Measurements from ENCODE around the gene ZC3H7A. TPM values are rescaled to one million over a fixed set of nuclear protein-coding genes. Genes with fewer than 3 reads are reported as not detected.

The ZC3H7A gene
- total RNA-seq, 6 experiments from 2014 or later = 56.5 to 73.0 (median 63.5) TPM

DNA sequence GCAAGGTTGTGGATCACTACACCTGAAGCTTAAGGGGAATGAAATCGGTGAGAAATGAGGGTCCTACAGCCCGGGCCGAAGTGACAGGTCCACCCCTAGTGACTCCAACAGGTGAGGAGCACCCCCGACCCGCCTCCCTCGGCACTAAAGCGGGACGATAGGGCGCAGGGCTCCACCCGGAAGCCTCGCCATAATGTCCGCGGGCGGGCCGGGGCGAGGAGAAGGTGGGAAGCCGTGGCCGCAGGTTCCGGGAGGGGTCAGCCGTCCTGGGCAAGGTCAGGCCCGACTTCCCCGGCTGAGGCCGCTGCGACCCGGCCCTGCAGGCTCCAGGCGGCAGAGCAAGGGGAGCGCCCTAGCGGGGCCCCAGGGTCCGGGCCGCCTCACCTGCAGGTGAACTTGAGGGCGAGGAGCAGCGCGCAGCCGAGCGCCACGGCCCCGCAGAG is 54.9 kb downstream of the ZC3H7A start:
- Mint-ChIP-seq H3K9me3 (no peaks in the 10 kb centered on the region), H3K36me3 (ENCODE audit: low read depth) (peaks cover 36% of the 10 kb centered on the region), H3K4me1 (ENCODE audit: low read depth) (peaks cover 52% of the 10 kb centered on the region), H3K27ac (peak overlapping the region; percentile 88), H3K4me3 (peak overlapping the region; percentile 94), H3K27me3 (ENCODE audit: insufficient read depth) (peaks cover 2% of the 10 kb centered on the region; the same call in 1 of the 2 replicates)
- TF ChIP-seq, protein P1, sequence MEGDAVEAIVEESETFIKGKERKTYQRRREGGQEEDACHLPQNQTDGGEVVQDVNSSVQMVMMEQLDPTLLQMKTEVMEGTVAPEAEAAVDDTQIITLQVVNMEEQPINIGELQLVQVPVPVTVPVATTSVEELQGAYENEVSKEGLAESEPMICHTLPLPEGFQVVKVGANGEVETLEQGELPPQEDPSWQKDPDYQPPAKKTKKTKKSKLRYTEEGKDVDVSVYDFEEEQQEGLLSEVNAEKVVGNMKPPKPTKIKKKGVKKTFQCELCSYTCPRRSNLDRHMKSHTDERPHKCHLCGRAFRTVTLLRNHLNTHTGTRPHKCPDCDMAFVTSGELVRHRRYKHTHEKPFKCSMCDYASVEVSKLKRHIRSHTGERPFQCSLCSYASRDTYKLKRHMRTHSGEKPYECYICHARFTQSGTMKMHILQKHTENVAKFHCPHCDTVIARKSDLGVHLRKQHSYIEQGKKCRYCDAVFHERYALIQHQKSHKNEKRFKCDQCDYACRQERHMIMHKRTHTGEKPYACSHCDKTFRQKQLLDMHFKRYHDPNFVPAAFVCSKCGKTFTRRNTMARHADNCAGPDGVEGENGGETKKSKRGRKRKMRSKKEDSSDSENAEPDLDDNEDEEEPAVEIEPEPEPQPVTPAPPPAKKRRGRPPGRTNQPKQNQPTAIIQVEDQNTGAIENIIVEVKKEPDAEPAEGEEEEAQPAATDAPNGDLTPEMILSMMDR (IDR thresholded peaks at IDR 0.05) = peak; percentile 25; the same call in 1 of the 2 replicates
- DNase-seq = no peak

DNA sequence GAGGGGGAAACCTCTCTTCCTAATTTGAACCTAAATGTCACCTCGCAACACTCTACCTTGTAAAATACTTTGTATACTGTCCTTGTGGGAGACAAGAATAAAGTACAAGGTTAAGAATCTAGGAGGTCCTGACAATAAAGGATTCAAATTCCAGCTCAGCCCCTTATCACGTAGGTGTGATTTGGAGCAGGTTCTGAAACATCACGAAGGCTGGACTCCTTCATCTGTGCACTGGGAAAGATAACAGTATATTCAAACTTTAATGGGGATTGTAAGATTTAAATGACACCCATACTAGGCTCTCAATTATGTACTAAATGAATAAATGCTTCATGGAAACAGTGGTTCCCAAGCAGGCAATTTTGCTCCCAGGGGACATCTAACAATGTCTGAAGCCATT is 56.5 kb downstream of the ZC3H7A start:
- Mint-ChIP-seq H3K4me3 (peak overlapping the region; percentile 94), H3K27ac (peak overlapping the region; percentile 88), H3K4me1 (ENCODE audit: low read depth) (peaks cover 62% of the 10 kb centered on the region), H3K36me3 (ENCODE audit: low read depth) (peaks cover 45% of the 10 kb centered on the region), H3K27me3 (ENCODE audit: insufficient read depth) (0 out of 2 replicates have a peak, but pooled peaks cover 2% of the 10 kb centered on the region), H3K9me3 (no peaks in the 10 kb centered on the region)
- no peak for DNase-seq
- TF ChIP-seq, protein P1 (IDR thresholded peaks at IDR 0.05) = no peak

DNA sequence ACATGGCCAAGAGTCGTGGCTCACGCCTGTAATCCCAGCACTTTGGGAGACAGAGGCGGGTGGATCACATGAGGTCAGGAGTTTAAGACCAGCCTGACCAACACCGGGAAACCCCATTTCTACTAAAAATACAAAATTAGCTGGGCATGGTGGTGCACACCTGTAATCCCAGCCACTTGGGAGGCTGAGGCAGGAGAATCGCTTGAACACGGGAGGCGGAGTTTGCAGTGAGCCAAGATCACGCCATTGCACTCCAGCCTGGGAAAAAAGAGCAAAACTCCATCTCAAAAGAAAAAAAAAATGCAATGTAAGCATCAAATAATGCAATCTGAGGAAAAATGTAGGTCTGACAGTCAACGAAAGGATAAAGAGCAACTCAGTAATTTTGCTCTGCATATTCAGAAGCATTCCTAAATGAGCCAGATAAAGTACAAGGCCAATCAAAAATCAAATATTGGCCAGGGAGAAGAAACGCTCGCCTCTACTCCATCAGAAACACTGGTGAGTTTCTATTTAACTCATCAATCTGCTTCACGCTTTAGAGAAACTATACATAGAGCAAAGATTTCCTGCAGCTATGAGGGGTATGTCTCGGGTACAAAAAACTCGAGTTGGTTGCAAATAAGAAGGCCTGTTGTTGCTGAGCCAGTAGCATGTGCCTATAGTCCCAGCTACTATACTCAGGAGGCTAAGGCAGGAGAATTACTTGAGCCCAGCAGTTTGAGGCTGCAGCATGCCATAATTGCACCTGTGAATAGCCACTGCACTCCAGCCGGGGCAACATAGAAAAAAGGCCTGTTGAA is 58.1 kb downstream of the ZC3H7A start:
- DNase-seq = no peak
- peaks cover 58% of the 10 kb centered on the region for H3K4me1 Mint-ChIP-seq (ENCODE audit: low read depth)
- TF ChIP-seq, protein P1 (IDR thresholded peaks at IDR 0.05) = no peak
- H3K27ac Mint-ChIP-seq = no peak overlapping the region
- H3K36me3 Mint-ChIP-seq (ENCODE audit: low read depth) = peaks cover 45% of the 10 kb centered on the region
- 0 out of 2 replicates have a peak, but pooled peaks cover 2% of the 10 kb centered on the region for H3K27me3 Mint-ChIP-seq (ENCODE audit: insufficient read depth)
- H3K9me3 Mint-ChIP-seq = no peaks in the 10 kb centered on the region
- H3K4me3 Mint-ChIP-seq = no peak overlapping the region

DNA sequence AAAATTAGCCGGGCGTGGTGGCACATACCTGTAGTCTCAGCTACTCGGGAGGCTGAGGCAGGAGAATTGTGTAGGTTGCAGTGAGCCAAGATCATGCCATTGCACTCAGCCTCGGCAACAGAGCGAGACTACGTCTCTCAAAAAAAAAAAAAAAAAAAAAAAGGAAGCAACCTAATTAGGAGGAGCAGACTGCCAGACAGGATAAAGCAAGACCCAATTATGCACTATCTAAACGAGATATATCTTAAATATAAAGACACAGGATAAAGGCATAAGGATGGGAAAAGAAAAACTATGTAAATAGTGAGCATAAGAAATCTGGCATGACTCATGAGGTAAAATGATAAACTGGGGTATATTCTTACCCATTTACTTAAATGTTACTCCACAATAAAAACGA is 59.3 kb downstream of the ZC3H7A start:
- TF ChIP-seq, protein P1 (IDR thresholded peaks at IDR 0.05) = no peak
- H3K4me1 Mint-ChIP-seq (ENCODE audit: low read depth) = peaks cover 48% of the 10 kb centered on the region
- H3K36me3 Mint-ChIP-seq (ENCODE audit: low read depth) = peaks cover 44% of the 10 kb centered on the region
- no peak overlapping the region for H3K4me3 Mint-ChIP-seq
- DNase-seq = no peak
- no peak overlapping the region for H3K27ac Mint-ChIP-seq
- no peaks in the 10 kb centered on the region for H3K27me3 Mint-ChIP-seq (ENCODE audit: insufficient read depth)
- no peaks in the 10 kb centered on the region for H3K9me3 Mint-ChIP-seq

DNA sequence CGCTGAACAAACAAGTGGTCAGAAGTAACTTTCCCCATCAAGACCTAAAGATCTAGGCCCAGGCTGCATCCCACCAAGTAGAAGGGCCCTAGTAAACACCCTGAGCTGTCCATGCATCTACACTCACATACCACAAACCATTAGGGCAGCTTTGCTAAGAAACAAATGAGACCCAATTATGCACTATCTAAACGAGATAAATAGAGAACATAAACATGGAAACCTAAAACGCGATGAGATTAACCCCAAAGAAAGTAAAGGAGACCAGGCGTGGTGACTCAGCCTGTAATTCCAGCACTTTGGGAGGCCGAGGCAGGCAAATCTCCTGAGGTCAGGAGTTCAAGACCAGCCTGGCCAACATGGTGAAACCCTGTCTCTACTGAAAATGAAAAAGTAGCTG is 60.2 kb downstream of the ZC3H7A start:
- Mint-ChIP-seq H3K27me3 (ENCODE audit: insufficient read depth) (no peaks in the 10 kb centered on the region), H3K27ac (no peak overlapping the region), H3K4me3 (no peak overlapping the region), H3K4me1 (ENCODE audit: low read depth) (peaks cover 48% of the 10 kb centered on the region), H3K36me3 (ENCODE audit: low read depth) (peaks cover 51% of the 10 kb centered on the region), H3K9me3 (no peaks in the 10 kb centered on the region)
- TF ChIP-seq, protein P1 (IDR thresholded peaks at IDR 0.05) = no peak
- no peak for DNase-seq

All from HFFc6 (cell line).